Activated CD4-positive, CD25-positive, alpha-beta regulatory T cell treated with anti-CD3 and anti-CD28 coated beads, Interleukin-2, amount 50 U/mL, for 72 hours (primary cell): Measurements from ENCODE around the gene SPI1.
A peak's percentile ranks its signal among the peaks of the same experiment; 100 is the strongest.

Source experiments
- DNase-seq: peaks from one replicate; pipeline ENCODE4 v3.0.0; 2021

Gene SPI1

GRCh38 chr11:47387944-47388696, 9.8 kb upstream of the SPI1 start:
- DNase-seq: no peak

- DNase-seq: no peak
These were observed 6.2 kb upstream of the SPI1 start for GRCh38 chr11:47384498-47384897.

GRCh38 chr11:47383071-47383470, 4.7 kb upstream of the SPI1 start:
- DNase-seq: no peak

- DNase-seq: no peak
These were observed 1.7 kb upstream of the SPI1 start for GRCh38 chr11:47380078-47380477.

- no peak for DNase-seq
These were observed 970 bp upstream of the SPI1 start for GRCh38 chr11:47379317-47379716.

- no peak for DNase-seq
These were observed 456 bp upstream of the SPI1 start for GRCh38 chr11:47378836-47379170.

GRCh38 chr11:47377571-47378009, 757 bp downstream of the SPI1 start:
- DNase-seq: no peak

GRCh38 chr11:47376525-47377371, 1.6 kb downstream of the SPI1 start:
- no peak for DNase-seq

- no peak for DNase-seq
These were observed 2.2 kb downstream of the SPI1 start for GRCh38 chr11:47376107-47376524.

GRCh38 chr11:47375546-47376085, 2.7 kb downstream of the SPI1 start:
- DNase-seq: no peak

- DNase-seq: no peak
These were observed 3.3 kb downstream of the SPI1 start for GRCh38 chr11:47375020-47375419.

GRCh38 chr11:47374720-47375019, 3.7 kb downstream of the SPI1 start:
- no peak for DNase-seq

GRCh38 chr11:47373876-47374719, 4.2 kb downstream of the SPI1 start:
- DNase-seq: peak; percentile 88

- DNase-seq: no peak
These were observed 5.9 kb downstream of the SPI1 start for GRCh38 chr11:47372422-47372821.

- DNase-seq: no peak
These were observed 8.7 kb downstream of the SPI1 start for GRCh38 chr11:47369676-47370075.

GRCh38 chr11:47366020-47366490, 12.3 kb downstream of the SPI1 start:
- no peak for DNase-seq

GRCh38 chr11:47361419-47361818, 16.9 kb downstream of the SPI1 start:
- DNase-seq: no peak

- no peak for DNase-seq
These were observed 18.0 kb downstream of the SPI1 start for GRCh38 chr11:47360341-47360740.

GRCh38 chr11:47359586-47359985, 18.8 kb downstream of the SPI1 start:
- no peak for DNase-seq

- no peak for DNase-seq
These were observed 19.2 kb downstream of the SPI1 start for GRCh38 chr11:47359162-47359561.

GRCh38 chr11:47358731-47359051, 19.7 kb downstream of the SPI1 start:
- DNase-seq: no peak

GRCh38 chr11:47357985-47358730, 20.2 kb downstream of the SPI1 start:
- DNase-seq: no peak

- no peak for DNase-seq
These were observed 21.4 kb downstream of the SPI1 start for GRCh38 chr11:47356998-47357329.
